NCI-H82 (cell line): Measurements from ENCODE around the gene CPNE2.
A peak's percentile ranks its signal among the peaks of the same experiment; 100 is the strongest.

Source experiments
- DNase-seq: peaks from one replicate; lab custom pipeline; 2025; lab: John Stamatoyannopoulos, UW

The CPNE2 gene

GRCh38 chr16:57144027-57144426 lies 51.6 kb downstream of the CPNE2 start:
- DNase-seq: no peak

GRCh38 chr16:57145046-57146021 lies 53.0 kb downstream of the CPNE2 start:
- DNase-seq: no peak

- DNase-seq: no peak
These were observed 53.8 kb downstream of the CPNE2 start for GRCh38 chr16:57146040-57146647.

- peak; percentile 17 for DNase-seq
These were observed 54.4 kb downstream of the CPNE2 start for GRCh38 chr16:57146735-57147134.

GRCh38 chr16:57147381-57148221 lies 55.2 kb downstream of the CPNE2 start:
- DNase-seq: no peak

GRCh38 chr16:57148481-57148880 lies 56.1 kb downstream of the CPNE2 start:
- DNase-seq: no peak

GRCh38 chr16:57149391-57149790 lies 57.0 kb downstream of the CPNE2 start:
- no peak for DNase-seq

- no peak for DNase-seq
These were observed 58.4 kb downstream of the CPNE2 start for GRCh38 chr16:57150682-57151330.

- DNase-seq: no peak
These were observed 59.0 kb downstream of the CPNE2 start for GRCh38 chr16:57151369-57151768.

GRCh38 chr16:57152096-57153093 lies 60.0 kb downstream of the CPNE2 start:
- DNase-seq: no peak

GRCh38 chr16:57153841-57154240 lies 61.5 kb downstream of the CPNE2 start:
- DNase-seq: no peak

GRCh38 chr16:57155702-57156350 lies 63.4 kb downstream of the CPNE2 start:
- no peak for DNase-seq

- DNase-seq: no peak
These were observed 63.9 kb downstream of the CPNE2 start for GRCh38 chr16:57156351-57156703.

GRCh38 chr16:57157533-57157932 lies 65.2 kb downstream of the CPNE2 start:
- DNase-seq: no peak

- DNase-seq: no peak
These were observed 67.1 kb downstream of the CPNE2 start for GRCh38 chr16:57159447-57159846.

- DNase-seq: no peak
These were observed 71.5 kb downstream of the CPNE2 start for GRCh38 chr16:57163842-57164241.

- no peak for DNase-seq
These were observed 73.1 kb downstream of the CPNE2 start for GRCh38 chr16:57165483-57165882.

GRCh38 chr16:57165938-57166337 lies 73.6 kb downstream of the CPNE2 start:
- no peak for DNase-seq

- DNase-seq: no peak
These were observed 74.1 kb downstream of the CPNE2 start for GRCh38 chr16:57166451-57166850.

- no peak for DNase-seq
These were observed 74.6 kb downstream of the CPNE2 start for GRCh38 chr16:57166951-57167350.
